Measurements from ENCODE around the gene PIGBOS1.

The PIGBOS1 gene

DNA sequence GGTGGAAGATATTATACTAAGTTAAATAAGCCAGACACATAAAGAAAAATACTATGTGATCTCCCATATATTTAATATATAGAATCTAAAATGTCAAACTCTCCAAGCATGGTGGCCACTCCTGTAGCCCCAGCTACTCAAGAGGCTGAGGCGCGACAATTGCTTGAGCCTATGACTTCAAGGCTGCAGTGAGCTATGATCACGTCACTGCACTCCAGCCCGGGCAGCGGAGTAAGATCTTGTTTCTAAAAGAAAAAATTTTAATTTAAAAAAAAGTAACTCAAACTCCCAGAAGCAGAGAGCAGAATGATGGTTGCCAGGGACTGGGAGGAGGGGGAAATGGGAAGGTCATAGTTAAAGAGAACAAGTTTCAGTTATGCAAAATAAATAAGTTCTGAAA, 42.6 kb downstream of the PIGBOS1 start:
- H3K79me2 ChIP-seq (ENCODE audit: insufficient read depth, low read length), result no peaks in the 10 kb centered on the region
- no peak overlapping the region for H3K9ac ChIP-seq (ENCODE audit: low read length)
- H3K4me2 ChIP-seq (ENCODE audit: low read depth, low read length, poor library complexity, severe bottlenecking), result no peak overlapping the region
- H3K27ac ChIP-seq (ENCODE audit: low read depth, low read length), result no peak overlapping the region
- no peaks in the 10 kb centered on the region for H3K9me2 ChIP-seq (replicated peaks; ENCODE audit: insufficient read depth, low read length)
- no peaks in the 10 kb centered on the region for H3K36me3 ChIP-seq (ENCODE audit: low read length)
- no peak overlapping the region for H2AFZ ChIP-seq (ENCODE audit: low read depth, low read length, severe bottlenecking)
- no peak overlapping the region for H3K4me3 ChIP-seq (ENCODE audit: insufficient read depth, low read length, poor library complexity, severe bottlenecking)
- no peaks in the 10 kb centered on the region for H3K27me3 ChIP-seq (ENCODE audit: low read length)
- no peaks in the 10 kb centered on the region for H3F3A ChIP-seq (ENCODE audit: insufficient read depth)
- TF ChIP-seq CTCF (IDR thresholded peaks at IDR 0.05; ENCODE audit: insufficient read depth, low read length, poor library complexity, severe bottlenecking) (no peak), EZH2phosphoT487 (conservative IDR thresholded peaks at IDR 0.05; ENCODE audit: low read length) (no peak)
- no peaks in the 10 kb centered on the region for H3K9me3 ChIP-seq (ENCODE audit: insufficient read depth, low read length)
- no peaks in the 10 kb centered on the region for H4K20me1 ChIP-seq (ENCODE audit: low read depth, low read length)

DNA sequence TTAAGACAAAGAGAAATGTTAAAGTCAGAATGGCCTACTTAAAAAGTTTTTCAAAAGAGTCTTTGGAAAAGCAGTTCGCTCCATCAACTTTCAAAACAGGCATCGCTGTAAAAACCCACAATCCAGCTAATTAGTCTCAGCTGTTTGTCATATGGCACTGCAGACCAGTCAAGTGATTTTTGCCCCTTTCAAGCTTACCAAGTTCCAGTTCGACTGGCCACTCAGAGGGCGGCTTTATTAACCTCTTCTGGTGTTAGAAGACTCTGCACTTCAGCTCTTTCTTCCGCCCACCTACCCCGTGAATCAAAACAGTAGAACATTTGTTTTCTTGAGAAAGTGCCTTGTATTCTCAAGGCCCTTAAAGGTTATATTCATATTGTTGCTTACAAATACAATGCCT, 48.6 kb downstream of the PIGBOS1 start:
- Histone ChIP-seq H3K36me3 (ENCODE audit: low read length) (no peaks in the 10 kb centered on the region), H3F3A (ENCODE audit: insufficient read depth) (no peaks in the 10 kb centered on the region), H3K27me3 (ENCODE audit: low read length) (no peaks in the 10 kb centered on the region), H3K4me2 (ENCODE audit: low read depth, low read length, poor library complexity, severe bottlenecking) (no peak overlapping the region), H3K4me3 (ENCODE audit: insufficient read depth, low read length, poor library complexity, severe bottlenecking) (no peak overlapping the region), H3K27ac (ENCODE audit: low read depth, low read length) (no peak overlapping the region), H4K20me1 (ENCODE audit: low read depth, low read length) (no peaks in the 10 kb centered on the region; the same call in 1 of the 2 replicates), H3K9me2 (replicated peaks; ENCODE audit: insufficient read depth, low read length) (no peaks in the 10 kb centered on the region), H2AFZ (ENCODE audit: low read depth, low read length, severe bottlenecking) (no peak overlapping the region), H3K9me3 (ENCODE audit: insufficient read depth, low read length) (no peaks in the 10 kb centered on the region), H3K9ac (ENCODE audit: low read length) (no peak overlapping the region), H3K79me2 (ENCODE audit: insufficient read depth, low read length) (no peaks in the 10 kb centered on the region)
- TF ChIP-seq EZH2phosphoT487 (conservative IDR thresholded peaks at IDR 0.05; ENCODE audit: low read length), result no peak
- no peak for TF ChIP-seq CTCF (IDR thresholded peaks at IDR 0.05; ENCODE audit: insufficient read depth, low read length, poor library complexity, severe bottlenecking)

DNA sequence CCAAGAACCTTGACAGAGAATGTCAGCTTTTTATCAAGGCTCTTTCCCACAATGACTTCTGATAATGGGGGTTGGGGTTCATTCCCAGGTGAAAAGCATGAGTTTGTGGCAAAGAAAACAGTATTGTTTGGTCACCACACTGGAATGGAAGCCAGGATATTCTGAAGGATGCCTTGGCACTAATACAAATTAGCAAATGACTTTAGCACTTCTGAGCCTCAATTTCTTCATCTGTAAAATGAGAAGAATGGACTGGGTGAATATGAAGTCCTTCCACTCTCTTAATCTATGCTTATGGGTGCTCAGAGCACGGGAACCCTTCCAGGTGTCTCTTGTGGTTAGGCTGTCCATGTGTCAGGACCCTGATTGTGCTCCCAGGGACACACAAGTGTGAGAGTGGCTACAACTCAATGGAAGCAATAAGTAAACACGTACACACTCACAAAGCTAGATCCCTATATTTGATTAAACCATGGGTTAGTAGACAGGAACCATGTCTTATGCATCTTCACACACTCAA, 50.7 kb downstream of the PIGBOS1 start:
- Histone ChIP-seq H3K36me3 (ENCODE audit: low read length) (no peaks in the 10 kb centered on the region), H3K9ac (ENCODE audit: low read length) (no peak overlapping the region)

More for the DNA sequence above, 50.7 kb downstream of the PIGBOS1 start:
- no peak overlapping the region for H3K4me2 ChIP-seq (ENCODE audit: low read depth, low read length, poor library complexity, severe bottlenecking)
- TF ChIP-seq CTCF (IDR thresholded peaks at IDR 0.05; ENCODE audit: insufficient read depth, low read length, poor library complexity, severe bottlenecking), result no peak
- TF ChIP-seq EZH2phosphoT487 (conservative IDR thresholded peaks at IDR 0.05; ENCODE audit: low read length), result no peak
- H3K27me3 ChIP-seq (ENCODE audit: low read length), result no peaks in the 10 kb centered on the region
- no peaks in the 10 kb centered on the region for H3K79me2 ChIP-seq (ENCODE audit: insufficient read depth, low read length)
- H3K9me2 ChIP-seq (replicated peaks; ENCODE audit: insufficient read depth, low read length), result no peaks in the 10 kb centered on the region
- H4K20me1 ChIP-seq (ENCODE audit: low read depth, low read length), result no peaks in the 10 kb centered on the region; the same call in 1 of the 2 replicates
- H2AFZ ChIP-seq (ENCODE audit: low read depth, low read length, severe bottlenecking), result no peak overlapping the region
- H3K4me3 ChIP-seq (ENCODE audit: insufficient read depth, low read length, poor library complexity, severe bottlenecking), result no peak overlapping the region
- H3F3A ChIP-seq (ENCODE audit: insufficient read depth), result no peaks in the 10 kb centered on the region
- no peak overlapping the region for H3K27ac ChIP-seq (ENCODE audit: low read depth, low read length)
- no peaks in the 10 kb centered on the region for H3K9me3 ChIP-seq (ENCODE audit: insufficient read depth, low read length)
